WI38 (cell line): Measurements from ENCODE around the gene TIGAR.
A peak's percentile ranks its signal among the peaks of the same experiment; 100 is the strongest.

Source experiments
- H3K4me3 ChIP-seq: 2 replicates; pipeline ENCODE4 v1.5.1; 2011; ENCODE audit warnings: low read depth, mild to moderate bottlenecking, control low read depth, low read length
- TF ChIP-seq, protein P1 (sequence below): IDR thresholded peaks from 2 replicates; pipeline ENCODE4 v1.5.1; 2012; ENCODE audit warnings: low read depth, mild to moderate bottlenecking, control low read depth, low read length

The TIGAR gene, protein sequence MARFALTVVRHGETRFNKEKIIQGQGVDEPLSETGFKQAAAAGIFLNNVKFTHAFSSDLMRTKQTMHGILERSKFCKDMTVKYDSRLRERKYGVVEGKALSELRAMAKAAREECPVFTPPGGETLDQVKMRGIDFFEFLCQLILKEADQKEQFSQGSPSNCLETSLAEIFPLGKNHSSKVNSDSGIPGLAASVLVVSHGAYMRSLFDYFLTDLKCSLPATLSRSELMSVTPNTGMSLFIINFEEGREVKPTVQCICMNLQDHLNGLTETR

DNA sequence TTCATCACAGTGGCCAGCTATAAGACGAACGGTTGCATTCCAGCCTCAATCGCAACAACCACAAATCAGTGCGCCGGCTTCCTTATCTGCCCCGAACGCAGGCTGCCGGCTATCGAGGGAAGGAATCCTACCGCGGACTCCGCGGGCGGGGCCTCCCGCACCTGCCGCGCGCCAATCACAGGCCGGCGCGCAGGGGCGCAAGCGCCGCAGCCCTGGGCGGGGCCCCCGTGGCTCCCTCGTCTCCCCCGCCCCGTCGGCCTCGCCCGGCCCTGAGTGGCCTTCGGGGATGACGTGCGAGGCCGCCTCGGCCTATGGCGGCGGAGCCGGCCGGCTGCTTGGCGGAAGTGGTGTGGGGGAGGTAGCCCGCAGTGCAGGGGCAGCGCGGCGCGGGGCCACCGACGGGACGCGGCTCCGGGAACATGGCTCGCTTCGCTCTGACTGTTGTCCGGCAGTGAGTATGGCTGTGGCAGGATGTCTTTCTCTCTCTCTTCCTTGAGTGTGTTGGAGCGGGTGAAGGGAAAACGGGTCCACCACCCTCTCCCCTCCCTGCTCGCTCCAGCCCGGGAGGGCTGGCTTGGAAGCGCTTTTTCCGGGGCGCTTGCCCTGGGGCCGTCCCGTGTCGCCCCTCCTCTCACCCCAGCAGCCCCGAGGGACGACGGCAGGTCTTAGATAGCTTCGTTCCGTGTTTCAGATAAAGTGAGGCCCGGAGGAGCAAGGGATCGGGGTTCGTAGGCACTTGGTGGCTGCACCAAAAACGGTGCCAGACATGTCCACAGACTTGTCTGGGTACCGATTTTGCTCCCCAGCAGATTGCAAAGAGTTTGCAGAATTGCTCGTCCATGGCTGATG lies at the start of gene TIGAR:
TSS of gene TIGAR (plus strand) at position 361 of the 849 bp plus-strand sequence. CDS start at position 420, 59 bp downstream.
- TF ChIP-seq, protein P1, sequence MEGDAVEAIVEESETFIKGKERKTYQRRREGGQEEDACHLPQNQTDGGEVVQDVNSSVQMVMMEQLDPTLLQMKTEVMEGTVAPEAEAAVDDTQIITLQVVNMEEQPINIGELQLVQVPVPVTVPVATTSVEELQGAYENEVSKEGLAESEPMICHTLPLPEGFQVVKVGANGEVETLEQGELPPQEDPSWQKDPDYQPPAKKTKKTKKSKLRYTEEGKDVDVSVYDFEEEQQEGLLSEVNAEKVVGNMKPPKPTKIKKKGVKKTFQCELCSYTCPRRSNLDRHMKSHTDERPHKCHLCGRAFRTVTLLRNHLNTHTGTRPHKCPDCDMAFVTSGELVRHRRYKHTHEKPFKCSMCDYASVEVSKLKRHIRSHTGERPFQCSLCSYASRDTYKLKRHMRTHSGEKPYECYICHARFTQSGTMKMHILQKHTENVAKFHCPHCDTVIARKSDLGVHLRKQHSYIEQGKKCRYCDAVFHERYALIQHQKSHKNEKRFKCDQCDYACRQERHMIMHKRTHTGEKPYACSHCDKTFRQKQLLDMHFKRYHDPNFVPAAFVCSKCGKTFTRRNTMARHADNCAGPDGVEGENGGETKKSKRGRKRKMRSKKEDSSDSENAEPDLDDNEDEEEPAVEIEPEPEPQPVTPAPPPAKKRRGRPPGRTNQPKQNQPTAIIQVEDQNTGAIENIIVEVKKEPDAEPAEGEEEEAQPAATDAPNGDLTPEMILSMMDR: no peak

DNA sequence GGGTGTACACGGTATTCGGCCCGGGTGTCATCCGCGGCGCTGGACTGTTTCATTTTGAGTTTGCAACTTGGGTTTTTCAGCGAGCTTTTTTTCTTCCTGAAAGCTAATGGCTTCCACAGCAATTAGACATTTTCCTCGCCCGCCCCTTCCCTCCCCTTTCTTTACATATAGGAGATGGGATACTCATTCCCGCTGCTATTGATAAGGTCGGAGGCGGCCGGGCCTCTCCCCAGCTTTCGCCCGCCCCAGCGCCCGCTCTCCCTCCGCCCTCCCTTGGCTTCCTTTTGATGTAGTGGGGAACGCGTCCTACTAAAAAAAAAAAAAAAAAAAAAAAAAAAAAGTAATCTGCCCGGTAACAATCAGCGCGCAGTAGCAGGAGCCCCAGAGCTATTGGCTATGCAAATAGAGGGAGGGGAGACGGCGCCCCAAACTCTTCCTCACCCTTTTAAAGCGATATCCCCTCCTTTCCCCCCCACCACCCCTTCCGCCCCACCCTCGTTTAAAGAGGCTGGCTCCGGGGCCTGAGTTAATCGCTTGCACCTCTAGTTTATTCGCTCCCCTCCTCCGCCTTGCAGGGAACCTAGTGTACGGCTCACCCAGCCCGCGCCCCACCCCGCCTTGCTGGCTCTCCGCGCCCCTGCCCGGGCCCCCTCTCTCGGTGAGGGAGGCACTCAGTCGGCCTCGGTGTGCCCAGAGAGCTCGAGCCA lies 49.1 kb upstream of the TIGAR start:
- H3K4me3 ChIP-seq: no peak overlapping the region
- TF ChIP-seq, protein P1: no peak

More for the DNA sequence above, at the start of gene TIGAR:
- peak within 1 kb of the TSS; percentile 97 for H3K4me3 ChIP-seq

DNA sequence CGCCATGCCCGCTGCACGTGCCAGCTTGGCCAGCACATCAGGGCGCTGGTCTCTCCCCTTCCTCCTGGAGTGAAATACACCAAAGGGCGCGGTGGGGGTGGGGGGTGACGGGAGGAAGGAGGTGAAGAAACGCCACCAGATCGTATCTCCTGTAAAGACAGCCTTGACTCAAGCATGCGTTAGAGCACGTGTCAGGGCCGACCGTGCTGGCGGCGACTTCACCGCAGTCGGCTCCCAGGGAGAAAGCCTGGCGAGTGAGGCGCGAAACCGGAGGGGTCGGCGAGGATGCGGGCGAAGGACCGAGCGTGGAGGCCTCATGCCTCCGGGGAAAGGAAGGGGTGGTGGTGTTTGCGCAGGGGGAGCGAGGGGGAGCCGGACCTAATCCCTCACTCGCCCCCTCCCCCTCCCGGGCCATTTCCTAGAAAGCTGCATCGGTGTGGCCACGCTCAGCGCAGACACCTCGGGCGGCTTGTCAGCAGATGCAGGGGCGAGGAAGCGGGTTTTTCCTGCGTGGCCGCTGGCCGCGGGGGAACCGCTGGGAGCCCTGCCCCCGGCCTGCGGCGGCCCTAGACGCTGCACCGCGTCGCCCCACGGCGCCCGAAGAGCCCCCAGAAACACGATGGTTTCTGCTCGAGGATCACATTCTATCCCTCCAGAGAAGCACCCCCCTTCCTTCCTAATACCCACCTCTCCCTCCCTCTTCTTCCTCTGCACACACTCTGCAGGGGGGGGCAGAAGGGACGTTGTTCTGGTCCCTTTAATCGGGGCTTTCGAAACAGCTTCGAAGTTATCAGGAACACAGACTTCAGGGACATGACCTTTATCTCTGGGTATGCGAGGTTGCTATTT lies 48.4 kb upstream of the TIGAR start:
- TF ChIP-seq, protein P1: no peak
- H3K4me3 ChIP-seq: no peak overlapping the region

DNA sequence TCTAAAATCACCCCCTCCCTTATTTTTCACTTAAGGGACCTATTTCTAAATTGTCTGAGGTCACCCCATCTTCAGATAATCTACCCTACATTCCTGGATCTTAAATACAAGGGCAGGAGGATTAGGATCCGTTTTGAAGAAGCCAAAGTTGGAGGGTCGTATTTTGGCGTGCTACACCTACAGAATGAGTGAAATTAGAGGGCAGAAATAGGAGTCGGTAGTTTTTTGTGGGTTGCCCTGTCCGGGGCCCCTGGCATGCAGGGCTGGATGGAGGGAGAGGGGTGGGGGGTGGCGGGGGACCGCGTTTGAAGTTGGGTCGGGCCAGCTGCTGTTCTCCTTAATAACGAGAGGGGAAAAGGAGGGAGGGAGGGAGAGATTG lies 47.8 kb upstream of the TIGAR start:
- TF ChIP-seq, protein P1: no peak
- no peak overlapping the region for H3K4me3 ChIP-seq

DNA sequence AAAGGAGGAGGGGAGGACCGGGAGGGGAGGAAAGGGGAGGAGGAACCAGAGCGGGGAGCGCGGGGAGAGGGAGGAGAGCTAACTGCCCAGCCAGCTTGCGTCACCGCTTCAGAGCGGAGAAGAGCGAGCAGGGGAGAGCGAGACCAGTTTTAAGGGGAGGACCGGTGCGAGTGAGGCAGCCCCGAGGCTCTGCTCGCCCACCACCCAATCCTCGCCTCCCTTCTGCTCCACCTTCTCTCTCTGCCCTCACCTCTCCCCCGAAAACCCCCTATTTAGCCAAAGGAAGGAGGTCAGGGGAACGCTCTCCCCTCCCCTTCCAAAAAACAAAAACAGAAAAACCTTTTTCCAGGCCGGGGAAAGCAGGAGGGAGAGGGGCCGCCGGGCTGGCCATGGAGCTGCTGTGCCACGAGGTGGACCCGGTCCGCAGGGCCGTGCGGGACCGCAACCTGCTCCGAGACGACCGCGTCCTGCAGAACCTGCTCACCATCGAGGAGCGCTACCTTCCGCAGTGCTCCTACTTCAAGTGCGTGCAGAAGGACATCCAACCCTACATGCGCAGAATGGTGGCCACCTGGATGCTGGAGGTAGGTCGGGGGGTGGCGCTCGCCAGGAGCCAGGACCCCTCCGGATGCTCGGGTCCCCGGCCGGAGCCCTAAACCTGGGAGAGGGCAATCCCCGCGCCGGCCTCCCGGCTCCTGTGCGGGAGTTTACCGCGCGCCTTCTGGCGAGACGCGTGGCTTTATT lies 47.2 kb upstream of the TIGAR start, which contains the start of gene CCND2:
TSS of gene CCND2 (plus strand) at position 111 of the 744 bp plus-strand sequence. CDS start at position 390, 279 bp downstream.
- TF ChIP-seq, protein P1: no peak
- H3K4me3 ChIP-seq: peak within 1 kb of the TSS; percentile 52

DNA sequence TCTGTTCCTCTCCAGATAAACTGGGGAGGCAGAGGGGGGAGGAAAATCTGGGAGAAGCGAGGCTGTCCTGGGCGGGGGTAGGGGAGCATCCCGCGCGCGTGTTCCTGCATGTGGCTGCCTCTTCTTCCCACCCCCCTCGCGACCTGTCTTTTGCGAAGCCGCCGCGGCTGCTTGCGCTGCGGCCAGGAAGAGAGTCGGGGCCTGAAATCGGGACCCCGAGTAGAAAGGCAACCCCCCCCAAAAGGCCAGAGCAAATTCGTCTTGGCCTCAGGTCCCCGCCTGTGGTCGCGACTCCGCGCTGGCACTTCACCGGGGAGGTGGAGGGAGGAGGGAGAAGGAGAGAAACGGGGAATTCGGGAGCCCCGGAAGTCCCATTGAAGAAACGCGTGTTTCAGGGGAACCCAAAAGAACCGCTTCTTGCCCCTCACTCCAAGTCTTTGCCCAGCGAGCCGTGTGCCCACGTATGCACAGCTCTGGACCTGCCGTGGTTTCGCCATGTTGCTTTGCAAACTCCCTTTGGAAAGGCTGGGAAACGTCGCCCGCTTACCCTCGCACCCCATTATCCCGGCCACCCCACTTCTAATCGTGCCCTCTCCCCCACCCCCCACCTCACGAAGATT lies 46.5 kb upstream of the TIGAR start:
- TF ChIP-seq, protein P1: no peak
- H3K4me3 ChIP-seq: peak overlapping the region; percentile 52
